Activated CD8-positive, alpha-beta memory T cell treated with anti-CD3 and anti-CD28 coated beads for 24 hours (primary cell): ENCODE measurements around the gene PPOX.
A peak's percentile ranks its signal among the peaks of the same experiment; 100 is the strongest.

Source experiments
- DNase-seq: peaks from one replicate; pipeline ENCODE4 v3.0.0-alpha.2; 2020

PPOX gene

GRCh38 chr1:161153682-161154337, 12.4 kb upstream of the PPOX start, which contains the start of gene UFC1:
UFC1 (plus strand) TSS chr1:161153978; CDS start chr1:161153998, 20 bp downstream.
- DNase-seq, result peak; percentile 92

GRCh38 chr1:161157867-161158266, 8.4 kb upstream of the PPOX start:
- no peak for DNase-seq

GRCh38 chr1:161158316-161159010, 7.8 kb upstream of the PPOX start:
- DNase-seq, result no peak

GRCh38 chr1:161159087-161159912, 6.9 kb upstream of the PPOX start, which contains the start of gene USP21:
USP21 (plus strand) TSS chr1:161159500; CDS start chr1:161160641, 1,141 bp downstream.
- DNase-seq, result peak; percentile 96

GRCh38 chr1:161159913-161160243, 6.3 kb upstream of the PPOX start:
- DNase-seq, result no peak

- DNase-seq, result no peak
Observed at GRCh38 chr1:161160671-161161145, 5.5 kb upstream of the PPOX start.

- DNase-seq, result no peak
Observed at GRCh38 chr1:161161652-161162051, 4.6 kb upstream of the PPOX start.

- DNase-seq, result no peak
Observed at GRCh38 chr1:161162052-161162451, 4.2 kb upstream of the PPOX start.

GRCh38 chr1:161162806-161163205, 3.4 kb upstream of the PPOX start:
- no peak for DNase-seq

- no peak for DNase-seq
Observed at GRCh38 chr1:161163793-161164192, 2.4 kb upstream of the PPOX start.

- DNase-seq, result no peak
Observed at GRCh38 chr1:161164901-161165610, 1.2 kb upstream of the PPOX start.

GRCh38 chr1:161166669-161167548, 683 bp downstream of the PPOX start:
- DNase-seq, result no peak

- no peak for DNase-seq
Observed at GRCh38 chr1:161168906-161169305, 2.7 kb downstream of the PPOX start.

GRCh38 chr1:161171191-161171590, 5.0 kb downstream of the PPOX start:
- no peak for DNase-seq

GRCh38 chr1:161171696-161172095, 5.5 kb downstream of the PPOX start:
- DNase-seq, result no peak

- no peak for DNase-seq
Observed at GRCh38 chr1:161172349-161172748, 6.1 kb downstream of the PPOX start.

GRCh38 chr1:161172776-161173376, 6.7 kb downstream of the PPOX start:
- no peak for DNase-seq

GRCh38 chr1:161173711-161174110, 7.5 kb downstream of the PPOX start:
- DNase-seq, result no peak

- DNase-seq, result no peak
Observed at GRCh38 chr1:161174911-161175310, 8.7 kb downstream of the PPOX start.

- DNase-seq, result no peak
Observed at GRCh38 chr1:161175771-161176453, 9.7 kb downstream of the PPOX start.
